HG03135 (cell line): ENCODE data around the gene SNAP29.
"Not testable (repeated sequence)": the region's sequence is repeated elsewhere in the genome, so short reads cannot be mapped to it uniquely, and the experiment has no call there.

Source experiments
- ATAC-seq: cut with Tn5 transposase; IDR thresholded peaks from one replicate; pipeline ENCODE4 v1.9.1; 2021; ENCODE audit warnings: mild to moderate bottlenecking, moderate library complexity; ENCODE audit not compliant: unreplicated experiment

The SNAP29 gene

GRCh38 chr22:20858615-20859416 is at the start of gene SNAP29, which contains the start of gene PI4KA:
Gene SNAP29, plus strand, starts transcription at chr22:20859007. Its CDS starts 104 bp downstream, at chr22:20859111.
Gene PI4KA, minus strand, starts transcription at chr22:20858811. Its CDS starts 86 bp downstream, at chr22:20858725.
- ATAC-seq = peak; percentile 89

- no peak for ATAC-seq
Measured at GRCh38 chr22:20809538-20810185, 49.1 kb upstream of the SNAP29 start.

GRCh38 chr22:20810645-20811044 is 48.2 kb upstream of the SNAP29 start:
- no peak for ATAC-seq

- ATAC-seq = no peak
Measured at GRCh38 chr22:20811171-20811570, 47.6 kb upstream of the SNAP29 start.

GRCh38 chr22:20811971-20812660 is 46.7 kb upstream of the SNAP29 start:
- no peak for ATAC-seq

GRCh38 chr22:20813056-20813455 is 45.8 kb upstream of the SNAP29 start:
- no peak for ATAC-seq

- ATAC-seq = no peak
Measured at GRCh38 chr22:20814221-20814808, 44.5 kb upstream of the SNAP29 start.

- no peak for ATAC-seq
Measured at GRCh38 chr22:20815477-20816050, 43.2 kb upstream of the SNAP29 start.

- ATAC-seq = no peak
Measured at GRCh38 chr22:20816559-20816958, 42.2 kb upstream of the SNAP29 start.

GRCh38 chr22:20818471-20818870 is 40.3 kb upstream of the SNAP29 start:
- no peak for ATAC-seq

- ATAC-seq = no peak
Measured at GRCh38 chr22:20819471-20819870, 39.3 kb upstream of the SNAP29 start.

- not testable (repeated sequence) for ATAC-seq
Measured at GRCh38 chr22:20821717-20822239, 37.0 kb upstream of the SNAP29 start.

GRCh38 chr22:20822240-20822639 is 36.6 kb upstream of the SNAP29 start:
- no peak for ATAC-seq

- no peak for ATAC-seq
Measured at GRCh38 chr22:20823264-20823663, 35.5 kb upstream of the SNAP29 start.

- not testable (repeated sequence) for ATAC-seq
Measured at GRCh38 chr22:20825216-20825615, 33.6 kb upstream of the SNAP29 start.

GRCh38 chr22:20825624-20826023 is 33.2 kb upstream of the SNAP29 start:
- ATAC-seq = no peak

GRCh38 chr22:20826373-20827152 is 32.2 kb upstream of the SNAP29 start:
- ATAC-seq = not testable (repeated sequence)

GRCh38 chr22:20829491-20830134 is 29.2 kb upstream of the SNAP29 start:
- ATAC-seq = no peak

- ATAC-seq = no peak
Measured at GRCh38 chr22:20833225-20833665, 25.6 kb upstream of the SNAP29 start.
